A673 (cell line): ENCODE data around the gene UBE2J2.

Experiments used
- EZH2 ChIP-seq: fragments of 200-600 bp; sonication (generic); IDR thresholded peaks from 2 replicates; pipeline ENCODE4 v1.6.1; 2017; ENCODE audit warnings: borderline replicate concordance, low read depth, mild to moderate bottlenecking, mixed read lengths, antibody characterized with exemption, low read length; ENCODE audit not compliant: poor library complexity, severe bottlenecking
- TF ChIP-seq, protein P1 (sequence below): fragments of 300-800, 200-600 bp; sonication (generic); conservative IDR thresholded peaks from 2 replicates; pipeline ENCODE4 v1.5.1; 2017; ENCODE audit warnings: low read depth, mild to moderate bottlenecking, antibody characterized with exemption, low read length, moderate library complexity, mixed read lengths

DNA sequence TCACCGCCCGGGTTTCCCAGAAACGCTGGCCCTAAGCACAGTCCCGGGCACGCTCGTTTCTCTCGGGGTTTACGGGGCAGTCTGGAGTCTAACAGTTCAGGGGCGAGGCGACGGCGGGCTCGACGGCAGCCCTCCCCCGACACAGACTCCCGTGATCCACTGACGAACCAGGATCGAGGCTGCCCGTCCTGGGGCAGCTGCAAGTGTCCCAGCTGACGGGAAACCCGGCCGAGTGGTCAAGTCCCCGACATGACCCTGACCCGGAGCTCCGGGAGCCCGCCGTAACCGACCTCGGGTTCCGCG, 494 bp downstream of the UBE2J2 start:
- TF ChIP-seq, protein P1, sequence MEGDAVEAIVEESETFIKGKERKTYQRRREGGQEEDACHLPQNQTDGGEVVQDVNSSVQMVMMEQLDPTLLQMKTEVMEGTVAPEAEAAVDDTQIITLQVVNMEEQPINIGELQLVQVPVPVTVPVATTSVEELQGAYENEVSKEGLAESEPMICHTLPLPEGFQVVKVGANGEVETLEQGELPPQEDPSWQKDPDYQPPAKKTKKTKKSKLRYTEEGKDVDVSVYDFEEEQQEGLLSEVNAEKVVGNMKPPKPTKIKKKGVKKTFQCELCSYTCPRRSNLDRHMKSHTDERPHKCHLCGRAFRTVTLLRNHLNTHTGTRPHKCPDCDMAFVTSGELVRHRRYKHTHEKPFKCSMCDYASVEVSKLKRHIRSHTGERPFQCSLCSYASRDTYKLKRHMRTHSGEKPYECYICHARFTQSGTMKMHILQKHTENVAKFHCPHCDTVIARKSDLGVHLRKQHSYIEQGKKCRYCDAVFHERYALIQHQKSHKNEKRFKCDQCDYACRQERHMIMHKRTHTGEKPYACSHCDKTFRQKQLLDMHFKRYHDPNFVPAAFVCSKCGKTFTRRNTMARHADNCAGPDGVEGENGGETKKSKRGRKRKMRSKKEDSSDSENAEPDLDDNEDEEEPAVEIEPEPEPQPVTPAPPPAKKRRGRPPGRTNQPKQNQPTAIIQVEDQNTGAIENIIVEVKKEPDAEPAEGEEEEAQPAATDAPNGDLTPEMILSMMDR: no peak
- TF ChIP-seq EZH2: no peak
